Small intestine (tissue), 7 donors: ENCODE data around the gene POLR3A. TPM values are rescaled to one million over a fixed set of nuclear protein-coding genes. Genes with fewer than 3 reads are reported as not detected.
"Not testable (repeated sequence)": the region's sequence is repeated elsewhere in the genome, so short reads cannot be mapped to it uniquely, and the experiment has no call there.

Experiments
- DNase-seq, 2 donors: peaks; one replicate each; pipeline versions ENCODE4 v3.0.0 to v3.0.0-alpha.2; 2013
- FAIRE-seq: peaks from 2 replicates; lab custom pipeline; 2012; peaks lifted over from hg19 to GRCh38; lab: Jason Lieb, UNC
- H3K27ac ChIP-seq, 3 donors: one replicate each; pipeline ENCODE4 v1.5.1; 2013; ENCODE audit warnings: low read length in 2 of 3, mild to moderate bottlenecking in 2 of 3, control low read depth in 1 of 3, inconsistent platforms in 1 of 3, low read depth in 1 of 3, moderate library complexity in 1 of 3
- H3K27me3 ChIP-seq, 3 donors: one replicate each; pipeline ENCODE4 v1.6.1; 2013; ENCODE audit warnings: low read length in 3 of 3, inconsistent platforms in 1 of 3; ENCODE audit not compliant: control insufficient read depth in 3 of 3, insufficient read depth in 3 of 3
- H3K36me3 ChIP-seq, 3 donors: one replicate each; pipeline ENCODE4 v1.6.1; 2013; ENCODE audit warnings: low read length in 3 of 3, inconsistent platforms in 1 of 3, low read depth in 1 of 3, mild to moderate bottlenecking in 1 of 3, moderate library complexity in 1 of 3; ENCODE audit not compliant: control insufficient read depth in 3 of 3, insufficient read depth in 2 of 3
- H3K4me1 ChIP-seq, 3 donors: one replicate each; pipeline ENCODE4 v1.6.1; 2013; ENCODE audit warnings: low read length in 2 of 3, inconsistent platforms in 1 of 3, low read depth in 1 of 3, mild to moderate bottlenecking in 1 of 3, moderate library complexity in 1 of 3; ENCODE audit not compliant: control insufficient read depth in 3 of 3, insufficient read depth in 2 of 3
- H3K4me3 ChIP-seq, 3 donors: one replicate each; pipeline ENCODE4 v1.5.1; 2013; ENCODE audit warnings: low read length in 3 of 3, control low read depth in 1 of 3, inconsistent platforms in 1 of 3, low read depth in 1 of 3, mild to moderate bottlenecking in 1 of 3, moderate library complexity in 1 of 3
- H3K9me3 ChIP-seq, 2 donors: one replicate each; pipeline ENCODE4 v1.6.1; 2013; ENCODE audit warnings: low read depth in 1 of 2, low read length in 1 of 2; ENCODE audit not compliant: control insufficient read depth in 2 of 2, insufficient read depth in 1 of 2
- WGBS, 3 donors: extraction: QIAGEN DNeasy Blood & Tissue Kit; methylation state at CpG; one replicate each; pipeline ENCODE4 v1.1.7; 2013; 5-methylcytosine and 5-hydroxymethylcytosine counted together
- polyA plus RNA-seq, 4 donors: library from polyadenylated mRNA; stranded (reverse) in 3 of 4; unstranded in 1 of 4; fragments of 200-250 nt in 3 of 4; fragments of 120-200 nt in 1 of 4; gene quantifications; one replicate each; pipeline versions ENCODE4 v1.2.1 to v1.2.3, GENCODE V29; 2013
- donor health status: healthy with polysubstance abuse.
- donor health status: control.
- donor health status: control.
- donor health status: Bipolar disorder and iron deficiency.
- donor health status: healthy.

POLR3A gene
- polyA plus RNA-seq, 4 donors = 4.3 to 13.2 (median 6.4) TPM

GRCh38 chr10:78007172-78007571, 22.1 kb downstream of the POLR3A start:
- Histone ChIP-seq H3K36me3 (peaks cover 20 to 46% (median 30%) of the 10 kb centered on the region in 3 donors), H3K27ac (no peak overlapping the region), H3K4me3 (no peak overlapping the region), H3K27me3 (no peaks in the 10 kb centered on the region), H3K4me1 (no peaks in the 10 kb centered on the region), H3K9me3 (no peaks in the 10 kb centered on the region)
- FAIRE-seq (no peak), DNase-seq (no peak)
- 69 to 82% (median 72%) methylated on average over 1 of the region's 1 CpG for WGBS, 3 donors

- H3K4me1 ChIP-seq = no peaks in the 10 kb centered on the region
- H3K36me3 ChIP-seq = peaks cover 27 to 61% (median 31%) of the 10 kb centered on the region in 3 donors
- no peak for DNase-seq
- WGBS, 3 donors = 91 to 93% (median 92%) methylated on average over 16 of the region's 16 CpGs
- H3K9me3 ChIP-seq = no peaks in the 10 kb centered on the region
- no peak for FAIRE-seq
- no peaks in the 10 kb centered on the region for H3K27me3 ChIP-seq
- no peak overlapping the region for H3K4me3 ChIP-seq
- no peak overlapping the region for H3K27ac ChIP-seq
Observed at GRCh38 chr10:78004215-78005026, 24.9 kb downstream of the POLR3A start.

GRCh38 chr10:78002541-78003288, 26.6 kb downstream of the POLR3A start:
- Histone ChIP-seq H3K4me3 (no peak overlapping the region), H3K27me3 (no peaks in the 10 kb centered on the region), H3K9me3 (no peaks in the 10 kb centered on the region), H3K4me1 (no peaks in the 10 kb centered on the region), H3K27ac (no peak overlapping the region), H3K36me3 (peaks cover 27 to 55% (median 33%) of the 10 kb centered on the region in 3 donors)
- no peak for DNase-seq
- FAIRE-seq = no peak
- WGBS, 3 donors = 91 to 96% (median 92%) methylated on average over 4 of the region's 4 CpGs

GRCh38 chr10:78000956-78001472, 28.3 kb downstream of the POLR3A start:
- DNase-seq (no peak), FAIRE-seq (no peak)
- Histone ChIP-seq H3K9me3 (no peaks in the 10 kb centered on the region), H3K4me3 (no peak overlapping the region), H3K27me3 (no peaks in the 10 kb centered on the region), H3K27ac (no peak overlapping the region), H3K36me3 (peaks cover 25 to 48% (median 30%) of the 10 kb centered on the region in 3 donors), H3K4me1 (no peaks in the 10 kb centered on the region)
- WGBS, 3 donors = 91 to 96% (median 95%) methylated on average over 6 of the region's 6 CpGs

- DNase-seq (no peak), FAIRE-seq (no peak)
- H3K27ac ChIP-seq = no peak overlapping the region
- H3K27me3 ChIP-seq = no peaks in the 10 kb centered on the region
- H3K9me3 ChIP-seq = no peaks in the 10 kb centered on the region
- peaks cover 23 to 47% (median 30%) of the 10 kb centered on the region in 3 donors for H3K36me3 ChIP-seq
- no peak overlapping the region for H3K4me3 ChIP-seq
- no peaks in the 10 kb centered on the region for H3K4me1 ChIP-seq
Observed at GRCh38 chr10:78000206-78000605, 29.1 kb downstream of the POLR3A start.

GRCh38 chr10:77998780-77999179, 30.5 kb downstream of the POLR3A start:
- not testable (repeated sequence) for H3K27ac ChIP-seq, FAIRE-seq, H3K4me1 ChIP-seq, DNase-seq, H3K27me3 ChIP-seq, H3K4me3 ChIP-seq, H3K9me3 ChIP-seq
- H3K36me3 ChIP-seq = peaks cover 21 to 35% (median 23%) of the 10 kb centered on the region in 3 donors
- 97 to 99% (median 98%) methylated on average over 5 of the region's 5 CpGs for WGBS, 3 donors

- no peak overlapping the region for H3K27ac ChIP-seq
- peaks cover 8 to 29% (median 19%) of the 10 kb centered on the region in 3 donors for H3K36me3 ChIP-seq
- no peaks in the 10 kb centered on the region for H3K9me3 ChIP-seq
- 92 to 98% (median 92%) methylated on average over 3 of the region's 3 CpGs for WGBS, 3 donors
- FAIRE-seq = no peak
- no peak for DNase-seq
- H3K4me3 ChIP-seq = no peak overlapping the region
- no peaks in the 10 kb centered on the region for H3K4me1 ChIP-seq
- H3K27me3 ChIP-seq = no peaks in the 10 kb centered on the region
Observed at GRCh38 chr10:77993620-77994019, 35.7 kb downstream of the POLR3A start.

- FAIRE-seq = no peak
- Histone ChIP-seq H3K27me3 (no peaks in the 10 kb centered on the region), H3K4me1 (no peaks in the 10 kb centered on the region), H3K27ac (no peak overlapping the region), H3K36me3 (peaks cover 25 to 62% (median 39%) of the 10 kb centered on the region in 3 donors), H3K4me3 (no peak overlapping the region), H3K9me3 (no peaks in the 10 kb centered on the region)
- WGBS, 3 donors = 76 to 87% (median 83%) methylated on average over 11 of the region's 11 CpGs
- peak in 1 of 2 donors; percentile 6 for DNase-seq
Observed at GRCh38 chr10:77989081-77989724, 40.1 kb downstream of the POLR3A start.
